ENCODE data around the gene COL25A1. TPM values are rescaled to one million over a fixed set of nuclear protein-coding genes. Genes with fewer than 3 reads are reported as not detected.

Gene COL25A1
- total RNA-seq, 1 experiment from 2014 or later = 8.8 TPM

- DNase-seq (ENCODE audit: low spot score) = no peak
- CTCF ChIA-PET = no interaction called here
- Histone ChIP-seq H3K9me3 (ENCODE audit: low read depth, low read length, poor library complexity, severe bottlenecking) (no peaks in the 10 kb centered on the region), H3K4me3 (ENCODE audit: low read depth, low read length, poor library complexity, severe bottlenecking) (no peak overlapping the region), H3K27me3 (replicated peaks; ENCODE audit: insufficient read depth, low read depth, low read length, poor library complexity) (no peaks in the 10 kb centered on the region), H3K4me1 (ENCODE audit: insufficient read depth, low read length, poor library complexity, severe bottlenecking) (no peaks in the 10 kb centered on the region), H3K36me3 (ENCODE audit: insufficient read depth, low read length, poor library complexity, severe bottlenecking) (no peaks in the 10 kb centered on the region), H3K27ac (ENCODE audit: low read depth, low read length, poor library complexity, severe bottlenecking) (no peak overlapping the region)
- BruUV-seq (replicated peaks) = no TSS peak
- intact Hi-C loops (cut with micrococcal nuclease; ENCODE audit: unreplicated experiment) = no loop called here
- TF ChIP-seq CTCF (conservative IDR thresholded peaks at IDR 0.05; ENCODE audit: low read depth, low read length) = no peak
- no peak for TF ChIP-seq EZH2 (IDR thresholded peaks at IDR 0.05; ENCODE audit: borderline replicate concordance, low read depth, low read length, poor library complexity, severe bottlenecking)
- POLR2A ChIA-PET (ENCODE audit: low non-redundant PET) = no interaction called here
Observed at GRCh38 chr4:108931926-108932325, 370.5 kb downstream of the COL25A1 start.

DNA sequence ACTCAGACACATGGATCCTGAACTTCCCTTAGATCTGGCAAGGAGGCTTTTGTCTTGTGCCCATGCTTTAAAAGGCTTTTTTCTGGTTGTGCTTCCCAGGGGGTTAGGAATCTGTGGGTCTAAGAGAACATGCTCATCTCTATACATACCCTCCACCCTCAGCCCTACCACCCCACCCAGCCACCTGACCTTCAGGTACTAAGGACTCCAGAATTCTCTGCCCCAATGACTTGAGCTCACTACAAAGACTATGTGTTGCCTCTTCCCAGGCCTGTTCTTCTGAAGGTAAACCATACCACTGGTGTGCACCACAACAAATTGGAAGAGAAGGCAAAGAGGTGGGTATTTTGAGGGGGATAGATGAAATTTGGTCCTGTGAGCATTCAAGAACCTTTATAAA, 372.3 kb downstream of the COL25A1 start:
- DNase-seq (ENCODE audit: low spot score) = no peak
- CTCF ChIA-PET = no interaction called here
- Histone ChIP-seq H3K27ac (ENCODE audit: low read depth, low read length, poor library complexity, severe bottlenecking) (no peak overlapping the region), H3K27me3 (replicated peaks; ENCODE audit: insufficient read depth, low read depth, low read length, poor library complexity) (no peaks in the 10 kb centered on the region), H3K36me3 (ENCODE audit: insufficient read depth, low read length, poor library complexity, severe bottlenecking) (no peaks in the 10 kb centered on the region), H3K4me1 (ENCODE audit: insufficient read depth, low read length, poor library complexity, severe bottlenecking) (peaks cover 7% of the 10 kb centered on the region), H3K9me3 (ENCODE audit: low read depth, low read length, poor library complexity, severe bottlenecking) (no peaks in the 10 kb centered on the region), H3K4me3 (ENCODE audit: low read depth, low read length, poor library complexity, severe bottlenecking) (no peak overlapping the region)
- TF ChIP-seq CTCF (conservative IDR thresholded peaks at IDR 0.05; ENCODE audit: low read depth, low read length) = no peak
- TF ChIP-seq EZH2 (IDR thresholded peaks at IDR 0.05; ENCODE audit: borderline replicate concordance, low read depth, low read length, poor library complexity, severe bottlenecking) = no peak
- BruUV-seq (replicated peaks) = no TSS peak
- POLR2A ChIA-PET (ENCODE audit: low non-redundant PET) = interaction anchor here (0.5 kb wide), 1 partner anchor 333 kb away, joined by 4 read pairs; no protein-coding TSS in a partner anchor
- intact Hi-C loops (cut with micrococcal nuclease; ENCODE audit: unreplicated experiment) = no loop called here

DNA sequence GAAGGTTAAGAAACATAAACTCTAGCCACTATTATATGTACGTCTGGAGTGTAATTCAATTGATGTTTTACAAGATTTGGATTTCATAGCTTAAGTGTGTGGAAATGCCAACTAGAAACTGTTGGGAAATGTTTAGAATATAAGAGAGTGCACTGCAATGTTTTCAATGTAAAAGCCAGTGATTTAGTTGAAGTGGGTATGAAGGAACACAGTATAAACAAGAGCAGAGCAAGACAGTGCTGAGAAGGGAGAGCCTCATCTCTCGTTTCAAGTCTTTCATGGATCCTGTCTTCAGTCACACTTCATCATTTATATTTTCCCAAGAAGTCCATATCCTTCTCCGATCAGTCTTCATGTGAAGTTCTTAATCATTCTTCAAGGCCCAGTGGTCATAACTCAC, 375.7 kb downstream of the COL25A1 start:
- intact Hi-C loops (cut with micrococcal nuclease; ENCODE audit: unreplicated experiment) = no loop called here
- ChIA-PET CTCF (no interaction called here), POLR2A (ENCODE audit: low non-redundant PET) (no interaction called here)
- H3K27me3 ChIP-seq (replicated peaks; ENCODE audit: insufficient read depth, low read depth, low read length, poor library complexity) = no peaks in the 10 kb centered on the region
- DNase-seq (ENCODE audit: low spot score) = no peak
- BruUV-seq (replicated peaks) = no TSS peak
- no peaks in the 10 kb centered on the region for H3K9me3 ChIP-seq (ENCODE audit: low read depth, low read length, poor library complexity, severe bottlenecking)
- peaks cover 7% of the 10 kb centered on the region for H3K4me1 ChIP-seq (ENCODE audit: insufficient read depth, low read length, poor library complexity, severe bottlenecking)
- no peak overlapping the region for H3K4me3 ChIP-seq (ENCODE audit: low read depth, low read length, poor library complexity, severe bottlenecking)
- no peaks in the 10 kb centered on the region for H3K36me3 ChIP-seq (ENCODE audit: insufficient read depth, low read length, poor library complexity, severe bottlenecking)
- no peak overlapping the region for H3K27ac ChIP-seq (ENCODE audit: low read depth, low read length, poor library complexity, severe bottlenecking)
- TF ChIP-seq EZH2 (IDR thresholded peaks at IDR 0.05; ENCODE audit: borderline replicate concordance, low read depth, low read length, poor library complexity, severe bottlenecking) (no peak), CTCF (conservative IDR thresholded peaks at IDR 0.05; ENCODE audit: low read depth, low read length) (no peak)
